ENCODE measurements around the gene ZNF574.

DNA sequence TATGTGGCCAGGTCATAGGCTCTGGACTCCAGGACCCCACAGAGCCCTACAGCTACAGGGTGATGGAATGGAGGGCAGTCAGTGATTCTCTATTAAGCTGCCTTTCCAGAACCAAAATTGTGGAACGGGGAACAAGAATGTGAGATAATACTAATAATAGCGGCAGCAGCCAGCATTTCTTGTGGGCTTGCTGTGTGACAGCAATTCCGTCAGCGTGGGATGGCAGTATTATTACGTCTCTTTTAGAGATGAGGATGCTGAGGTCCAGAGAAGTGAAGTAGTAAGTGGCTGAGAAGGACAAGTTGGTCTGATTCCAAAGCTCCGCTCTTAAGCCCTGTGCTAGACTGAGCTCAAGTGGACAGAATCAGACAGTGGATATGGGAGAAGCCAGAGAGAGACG is 30.4 kb upstream of the ZNF574 start:
- TF ChIP-seq POLR2AphosphoS5 (IDR thresholded peaks at IDR 0.05; ENCODE audit: low read depth, low read length) (no peak), POLR2A (IDR thresholded peaks at IDR 0.05; ENCODE audit: borderline replicate concordance, extremely low read depth, insufficient read depth, insufficient read length) (no peak), SP1 (IDR thresholded peaks at IDR 0.05; ENCODE audit: low read depth) (no peak)

All from HCT116 (cell line).